ENCODE measurements around the gene TMEM61. TPM values are rescaled to one million over a fixed set of nuclear protein-coding genes. Genes with fewer than 3 reads are reported as not detected.

Gene TMEM61
- total RNA-seq, 1 donor from 2014 or later, result not detected

- no peak overlapping the region for H3K4me3 ChIP-seq
- peaks cover 6% of the 10 kb centered on the region for H3K4me1 ChIP-seq
- no peak for TF ChIP-seq CTCF (IDR thresholded peaks at IDR 0.05; ENCODE audit: borderline replicate concordance)
- intact Hi-C loops (cut with micrococcal nuclease), result no loop called here
- no peak overlapping the region for H3K27ac ChIP-seq (replicated peaks)
- H3K9me3 ChIP-seq (replicated peaks), result no peaks in the 10 kb centered on the region
- DNase-seq, result no peak
- peaks cover 24% of the 10 kb centered on the region for H3K27me3 ChIP-seq (ENCODE audit: low read depth)
- H3K36me3 ChIP-seq, result no peaks in the 10 kb centered on the region
These were observed 9.1 kb upstream of the TMEM61 start for GRCh38 chr1:54971317-54971791.

GRCh38 chr1:54972436-54972835 lies 8.0 kb upstream of the TMEM61 start:
- Histone ChIP-seq H3K4me1 (peaks cover 6% of the 10 kb centered on the region), H3K27me3 (ENCODE audit: low read depth) (peaks cover 24% of the 10 kb centered on the region), H3K27ac (replicated peaks) (no peak overlapping the region), H3K4me3 (no peak overlapping the region), H3K36me3 (no peaks in the 10 kb centered on the region), H3K9me3 (replicated peaks) (no peaks in the 10 kb centered on the region)
- TF ChIP-seq CTCF (IDR thresholded peaks at IDR 0.05; ENCODE audit: borderline replicate concordance), result no peak
- intact Hi-C loops (cut with micrococcal nuclease), result no loop called here
- no peak for DNase-seq

GRCh38 chr1:54973205-54973921 lies 7.1 kb upstream of the TMEM61 start:
- peak; percentile 46 for DNase-seq
- Histone ChIP-seq H3K27me3 (ENCODE audit: low read depth) (peaks cover 31% of the 10 kb centered on the region), H3K4me3 (no peak overlapping the region), H3K4me1 (peaks cover 6% of the 10 kb centered on the region), H3K27ac (replicated peaks) (peak overlapping the region; percentile 63), H3K9me3 (replicated peaks) (no peaks in the 10 kb centered on the region), H3K36me3 (no peaks in the 10 kb centered on the region)
- peak; percentile 48 for TF ChIP-seq CTCF (IDR thresholded peaks at IDR 0.05; ENCODE audit: borderline replicate concordance)
- intact Hi-C loops (cut with micrococcal nuclease), result no loop called here

GRCh38 chr1:54975356-54976108 lies 4.9 kb upstream of the TMEM61 start:
- Histone ChIP-seq H3K27ac (replicated peaks) (no peak overlapping the region), H3K36me3 (no peaks in the 10 kb centered on the region), H3K4me1 (peaks cover 13% of the 10 kb centered on the region), H3K27me3 (ENCODE audit: low read depth) (peaks cover 36% of the 10 kb centered on the region), H3K4me3 (no peak overlapping the region), H3K9me3 (replicated peaks) (no peaks in the 10 kb centered on the region)
- intact Hi-C loops (cut with micrococcal nuclease), result no loop called here
- DNase-seq, result no peak
- no peak for TF ChIP-seq CTCF (IDR thresholded peaks at IDR 0.05; ENCODE audit: borderline replicate concordance)

GRCh38 chr1:54976747-54977146 lies 3.7 kb upstream of the TMEM61 start:
- intact Hi-C loops (cut with micrococcal nuclease), result no loop called here
- Histone ChIP-seq H3K27me3 (ENCODE audit: low read depth) (peaks cover 48% of the 10 kb centered on the region), H3K4me3 (no peak overlapping the region), H3K36me3 (no peaks in the 10 kb centered on the region), H3K4me1 (peaks cover 17% of the 10 kb centered on the region), H3K27ac (replicated peaks) (no peak overlapping the region), H3K9me3 (replicated peaks) (no peaks in the 10 kb centered on the region)
- DNase-seq, result no peak
- no peak for TF ChIP-seq CTCF (IDR thresholded peaks at IDR 0.05; ENCODE audit: borderline replicate concordance)
